ENCODE data around the gene ADAM33. TPM values are rescaled to one million over a fixed set of nuclear protein-coding genes. Genes with fewer than 3 reads are reported as not detected.

The ADAM33 gene
- not detected in 2 replicates for total RNA-seq

DNA sequence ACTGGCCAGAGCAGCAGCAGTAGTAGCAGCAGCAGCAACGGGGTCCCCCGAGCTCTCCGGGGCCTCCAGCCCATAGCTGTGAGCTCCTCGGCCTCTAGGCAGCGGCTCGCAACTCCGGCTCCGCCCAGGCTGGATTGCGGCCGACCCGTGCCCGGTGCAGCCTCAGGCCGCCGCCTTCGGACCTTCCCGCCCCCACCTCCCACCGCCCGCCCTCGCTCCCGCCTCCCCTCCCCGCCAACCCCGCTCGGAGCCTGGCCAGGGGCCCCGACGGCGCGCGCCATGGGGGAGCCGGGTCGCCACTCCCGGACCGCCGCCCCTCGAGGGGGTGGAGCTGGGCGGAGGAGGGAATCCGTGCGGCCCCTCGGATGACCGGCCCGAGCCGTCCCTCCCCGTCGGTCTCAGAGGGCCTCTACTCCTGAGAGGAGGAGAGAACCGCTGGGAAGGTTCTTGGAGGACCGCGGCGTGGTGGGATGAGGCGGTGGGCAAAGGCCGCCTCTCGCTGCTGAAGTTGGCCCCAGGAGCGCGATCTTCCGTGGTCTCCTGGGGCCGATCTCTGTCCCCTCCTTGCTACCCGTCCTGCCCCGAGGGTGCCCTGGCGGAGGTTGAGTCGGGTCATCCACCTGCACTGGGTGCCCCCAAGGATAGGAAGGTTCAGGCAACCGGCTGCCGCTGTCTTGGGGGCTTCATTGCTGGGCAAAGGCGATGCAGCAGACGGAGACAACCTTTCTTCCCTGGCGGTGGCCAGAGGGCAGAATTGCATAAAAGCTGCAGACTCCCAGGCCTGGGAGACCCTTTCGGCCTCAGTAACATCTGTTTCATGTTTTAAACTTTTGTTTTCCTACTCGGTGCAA is at the start of gene ADAM33:
Gene ADAM33 (minus strand): TSS at position 80 of the 851 bp plus-strand sequence. CDS start 6 bp downstream, at position 74.

GRCh38 chr20:3712279-3712873 is 30.6 kb upstream of the ADAM33 start, which contains the start of gene SIGLEC1:
SIGLEC1 (minus strand) TSS chr20:3712600; CDS start chr20:3707128, 5,472 bp downstream.

DNA sequence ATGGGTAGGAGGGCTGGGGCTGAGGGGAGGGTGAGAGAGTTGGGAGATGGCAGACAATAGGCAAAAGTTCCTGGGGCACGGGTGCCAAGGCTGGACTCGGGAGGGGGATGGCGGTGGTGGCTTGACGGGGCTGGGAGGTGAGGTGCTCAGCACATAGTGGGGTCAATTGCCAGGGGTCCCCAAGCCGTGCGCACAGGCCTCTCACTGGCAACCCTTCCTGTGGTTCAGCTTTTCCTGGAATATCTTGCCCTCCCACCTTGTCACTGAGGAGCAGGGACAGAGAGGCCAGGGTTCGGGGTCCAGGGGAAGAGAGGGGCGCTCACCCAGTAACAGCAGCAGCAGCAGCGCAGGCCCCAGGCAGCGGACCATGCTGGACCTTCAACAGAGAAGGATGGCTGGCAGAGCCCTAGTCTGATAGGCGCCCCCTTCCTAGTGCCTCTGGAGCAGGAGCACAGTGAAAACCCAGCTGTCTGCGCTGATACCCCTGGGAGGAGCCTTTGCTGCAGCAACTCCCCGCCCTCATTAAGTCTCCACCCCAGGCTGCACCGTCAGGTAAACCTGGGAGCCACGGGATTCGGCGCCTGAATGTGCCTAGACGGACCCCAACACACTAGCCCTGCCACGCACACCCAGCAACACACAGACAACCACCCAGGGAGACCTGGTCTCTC is 18.6 kb downstream of the ADAM33 start, which contains the start of gene GFRA4:
Gene GFRA4 (minus strand): TSS at position 369 of the 671 bp plus-strand sequence. CDS start 0 bp downstream, at position 369.

Other genes starting within 250 kb of the ADAM33 start
- gene ATRN, start 211.0 kb downstream of the ADAM33 start, total RNA-seq, result 52.3 and 91.4 TPM in 2 replicates
- gene GFRA4, start 18.6 kb downstream of the ADAM33 start, total RNA-seq, result not detected in 2 replicates
- gene SIGLEC1, start 30.6 kb upstream of the ADAM33 start, total RNA-seq, result not detected in 2 replicates
- not detected in 2 replicates for gene HSPA12B, start 50.7 kb upstream of the ADAM33 start, total RNA-seq
- 16.1 and 16.9 TPM in 2 replicates for gene ADISSP, start 85.7 kb upstream of the ADAM33 start, total RNA-seq
- gene SPEF1, start 99.4 kb upstream of the ADAM33 start, total RNA-seq, result 0.14 TPM in 1 of 2 replicates, not detected in the other
- gene CENPB, start 104.7 kb upstream of the ADAM33 start, total RNA-seq, result 67.3 and 88.3 TPM in 2 replicates
- 21.9 and 68.4 TPM in 2 replicates for gene CDC25B, start 114.3 kb upstream of the ADAM33 start, total RNA-seq
- gene AP5S1, start 138.5 kb upstream of the ADAM33 start, total RNA-seq, result 10.9 and 11.3 TPM in 2 replicates
- 13.0 and 34.2 TPM in 2 replicates for gene MAVS, start 164.8 kb upstream of the ADAM33 start, total RNA-seq
- 35.9 and 45.9 TPM in 2 replicates for gene PANK2, start 207.4 kb upstream of the ADAM33 start, total RNA-seq